CD4-positive, alpha-beta T cell treated with Interleukin-4 for 4 hours (primary cell): ENCODE results near the gene FGD2.

Experiments used
- DNase-seq: peaks from one replicate; pipeline ENCODE4 v3.0.0-alpha.2; 2020

The FGD2 gene

GRCh38 chr6:37005061-37005810 is at the start of gene FGD2:
Gene FGD2, plus strand, starts transcription at chr6:37005655. Its CDS starts 163 bp downstream, at chr6:37005818.
- DNase-seq = no peak

DNA sequence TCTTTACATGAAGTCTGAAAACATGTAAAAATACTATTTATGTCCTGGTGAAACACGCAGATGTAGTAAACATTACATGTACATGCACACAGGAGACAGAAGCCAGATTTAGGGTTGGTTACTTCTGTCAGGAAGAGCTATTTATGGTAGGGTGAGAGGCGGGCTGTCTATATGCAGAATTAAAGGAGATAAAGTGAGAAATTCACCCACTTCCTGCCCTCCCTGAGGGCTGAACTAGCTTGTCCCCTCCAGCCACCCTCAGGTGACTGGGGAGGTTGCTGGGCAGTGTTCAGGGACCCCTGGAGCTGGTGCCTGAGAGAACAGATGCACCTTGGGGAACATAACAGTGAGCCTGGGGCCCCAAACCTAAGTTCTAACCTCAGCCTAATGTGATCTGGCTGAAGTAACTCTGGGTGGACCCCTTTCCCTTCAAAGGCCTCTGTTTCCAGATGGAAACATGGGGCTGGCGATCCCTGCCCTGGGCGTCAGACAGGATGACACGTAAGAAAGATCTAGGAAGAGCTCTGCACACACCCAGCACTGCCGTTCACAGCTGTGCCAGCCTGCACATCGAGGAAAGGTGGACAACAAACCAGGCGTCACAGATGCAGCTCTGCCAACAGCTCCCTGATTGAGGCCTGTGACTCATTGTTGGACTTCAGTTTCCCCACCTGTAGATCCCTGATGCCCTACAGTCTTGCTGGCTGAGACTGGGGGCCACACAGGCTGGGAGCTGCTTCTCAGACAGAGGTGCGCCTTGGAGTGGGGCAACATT is 49.6 kb upstream of the FGD2 start:
- no peak for DNase-seq

DNA sequence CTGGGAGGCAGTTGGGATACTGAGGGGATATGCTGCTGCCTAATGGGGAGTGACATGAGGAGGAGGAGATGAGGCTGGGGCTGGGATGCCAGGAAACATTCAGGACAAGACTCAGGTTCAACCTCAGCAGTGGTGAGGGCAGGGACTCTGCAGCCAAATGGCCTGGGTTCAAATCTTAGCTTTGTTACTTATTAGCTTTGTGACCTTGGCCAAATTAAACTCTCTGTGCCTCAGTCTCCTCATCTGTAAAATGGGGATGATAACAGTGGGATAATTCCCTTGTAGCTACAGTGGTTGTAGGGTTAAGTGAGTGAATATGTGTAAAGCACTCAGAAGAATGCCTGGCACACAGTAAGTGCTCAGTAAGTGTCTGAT is 49.0 kb upstream of the FGD2 start:
- DNase-seq = no peak

DNA sequence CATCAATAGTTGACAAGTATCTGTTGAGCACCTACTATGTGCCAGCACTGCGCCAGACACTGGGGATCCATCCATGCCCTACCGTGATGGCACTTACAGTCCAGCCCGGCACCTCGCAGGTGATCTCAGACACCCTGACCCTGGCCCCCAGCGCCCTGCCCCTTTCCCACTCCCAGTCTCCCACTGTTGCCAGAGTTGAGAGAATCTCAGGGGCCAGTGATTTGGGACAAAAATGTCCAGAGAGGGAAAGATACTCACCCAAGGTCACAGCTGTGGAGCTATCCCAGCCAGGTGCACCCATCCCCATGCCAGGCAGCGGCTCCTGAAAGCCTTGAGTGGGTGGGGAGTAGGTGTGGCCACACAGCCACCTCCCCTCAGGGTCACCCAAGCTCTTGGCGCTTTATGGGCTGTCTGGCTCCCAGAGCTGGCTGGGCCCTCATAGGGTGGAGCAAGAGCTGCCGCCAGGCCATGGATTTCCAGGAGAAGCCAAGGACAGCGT is 47.6 kb upstream of the FGD2 start:
- no peak for DNase-seq

DNA sequence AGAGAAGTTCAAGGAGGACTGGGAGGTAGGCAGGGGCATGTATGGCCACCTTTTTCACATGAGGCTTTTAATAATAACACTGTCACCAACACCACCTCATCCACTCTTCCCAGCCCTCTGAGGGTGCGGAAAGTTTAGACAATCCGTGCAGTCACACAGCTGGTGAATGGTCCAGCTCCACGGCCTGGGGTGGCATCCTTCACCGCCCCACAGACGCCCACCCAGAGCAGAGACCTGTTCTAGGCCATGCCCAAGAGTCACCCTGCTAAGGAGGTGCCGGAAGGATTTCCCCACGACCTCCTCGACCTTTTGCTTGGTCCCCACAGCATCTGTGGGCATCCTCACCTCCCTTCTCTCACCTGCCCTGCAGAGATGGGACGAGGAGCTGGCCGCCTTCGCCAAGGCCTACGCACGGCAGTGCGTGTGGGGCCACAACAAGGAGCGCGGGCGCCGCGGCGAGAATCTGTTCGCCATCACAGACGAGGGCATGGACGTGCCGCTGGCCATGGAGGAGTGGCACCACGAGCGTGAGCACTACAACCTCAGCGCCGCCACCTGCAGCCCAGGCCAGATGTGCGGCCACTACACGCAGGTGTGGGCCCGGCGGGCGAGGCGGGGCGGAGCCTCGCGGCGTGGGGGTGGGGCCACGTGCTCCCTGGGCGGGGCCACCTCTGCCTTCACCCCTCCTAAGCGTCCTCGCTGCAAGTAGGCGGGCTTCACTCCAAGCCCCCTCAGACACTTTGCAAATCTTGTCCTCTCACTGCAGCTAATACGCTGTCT is 46.5 kb upstream of the FGD2 start:
- DNase-seq = no peak

- no peak for DNase-seq
Measured at GRCh38 chr6:36959555-36960250, 45.8 kb upstream of the FGD2 start.

- DNase-seq = no peak
Measured at GRCh38 chr6:36961441-36962435, 43.7 kb upstream of the FGD2 start.

DNA sequence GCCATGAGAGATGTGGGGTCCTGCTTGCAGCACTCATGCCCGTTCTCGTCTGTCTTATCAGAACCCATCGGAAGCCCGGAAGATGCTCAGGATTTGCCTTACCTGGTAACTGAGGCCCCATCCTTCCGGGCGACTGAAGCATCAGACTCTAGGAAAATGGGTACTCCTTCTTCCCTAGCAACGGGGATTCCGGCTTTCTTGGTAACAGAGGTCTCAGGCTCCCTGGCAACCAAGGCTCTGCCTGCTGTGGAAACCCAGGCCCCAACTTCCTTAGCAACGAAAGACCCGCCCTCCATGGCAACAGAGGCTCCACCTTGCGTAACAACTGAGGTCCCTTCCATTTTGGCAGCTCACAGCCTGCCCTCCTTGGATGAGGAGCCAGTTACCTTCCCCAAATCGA is 42.6 kb upstream of the FGD2 start:
- DNase-seq = peak; percentile 90

DNA sequence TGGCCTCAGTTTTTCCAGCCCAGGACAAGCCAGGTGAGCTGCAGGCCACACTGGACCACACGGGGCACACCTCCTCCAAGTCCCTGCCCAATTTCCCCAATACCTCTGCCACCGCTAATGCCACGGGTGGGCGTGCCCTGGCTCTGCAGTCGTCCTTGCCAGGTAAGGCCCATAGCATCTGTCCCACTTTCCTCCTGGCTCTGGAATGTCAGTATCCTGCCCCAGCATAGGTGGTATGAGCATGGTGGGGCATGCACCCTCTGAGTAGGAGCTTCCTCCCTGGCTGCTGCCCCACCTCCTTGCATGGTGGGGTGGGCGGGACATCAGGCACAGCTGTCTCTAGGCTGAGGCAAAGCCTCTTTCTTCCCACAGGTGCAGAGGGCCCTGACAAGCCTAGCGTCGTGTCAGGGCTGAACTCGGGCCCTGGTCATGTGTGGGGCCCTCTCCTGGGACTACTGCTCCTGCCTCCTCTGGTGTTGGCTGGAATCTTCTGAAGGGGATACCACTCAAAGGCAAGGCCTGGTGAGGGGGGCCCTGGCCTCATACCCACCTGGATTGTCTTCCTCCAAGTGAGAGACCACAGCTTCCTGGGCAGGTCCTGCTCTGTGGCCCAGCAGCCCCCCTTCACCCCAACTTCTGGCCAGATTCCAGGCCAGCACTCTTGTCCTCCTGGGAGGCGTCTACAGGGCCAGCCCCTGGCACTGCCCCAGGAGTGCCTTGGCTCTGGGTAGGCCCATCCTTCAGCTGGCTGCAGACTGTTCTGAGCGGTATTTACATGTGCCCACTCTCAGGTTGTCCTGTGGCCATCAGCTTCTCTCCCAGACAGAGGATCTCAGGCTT is 41.8 kb upstream of the FGD2 start:
- DNase-seq = peak; percentile 55

DNA sequence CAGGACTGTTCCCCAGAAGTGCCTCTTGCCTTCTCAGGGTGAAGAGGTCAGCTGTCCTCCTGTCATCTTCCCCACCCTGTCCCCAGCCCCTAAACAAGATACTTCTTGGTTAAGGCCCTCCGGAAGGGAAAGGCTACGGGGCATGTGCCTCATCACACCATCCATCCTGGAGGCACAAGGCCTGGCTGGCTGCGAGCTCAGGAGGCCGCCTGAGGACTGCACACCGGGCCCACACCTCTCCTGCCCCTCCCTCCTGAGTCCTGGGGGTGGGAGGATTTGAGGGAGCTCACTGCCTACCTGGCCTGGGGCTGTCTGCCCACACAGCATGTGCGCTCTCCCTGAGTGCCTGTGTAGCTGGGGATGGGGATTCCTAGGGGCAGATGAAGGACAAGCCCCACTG is 41.1 kb upstream of the FGD2 start:
- no peak for DNase-seq

DNA sequence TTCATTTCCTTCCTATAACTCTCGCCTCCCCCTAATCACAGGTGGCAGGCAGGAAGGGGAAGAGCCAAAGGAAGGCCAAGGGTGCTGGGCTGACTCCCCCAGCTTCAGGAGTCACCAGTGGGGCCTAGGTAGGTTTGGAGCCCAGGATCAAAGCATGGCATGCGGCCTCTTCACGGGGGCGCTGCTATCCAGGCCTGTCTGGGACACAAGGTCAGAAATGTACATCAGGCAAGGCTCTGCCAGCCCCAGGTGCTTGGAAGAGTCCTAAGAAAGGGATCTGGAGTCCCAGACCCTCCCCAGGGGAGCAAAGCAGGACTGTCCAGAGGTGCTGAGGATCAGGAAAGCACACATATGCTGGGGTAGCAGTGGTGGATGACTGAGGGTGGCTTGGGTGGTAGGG is 40.5 kb upstream of the FGD2 start:
- DNase-seq = no peak

DNA sequence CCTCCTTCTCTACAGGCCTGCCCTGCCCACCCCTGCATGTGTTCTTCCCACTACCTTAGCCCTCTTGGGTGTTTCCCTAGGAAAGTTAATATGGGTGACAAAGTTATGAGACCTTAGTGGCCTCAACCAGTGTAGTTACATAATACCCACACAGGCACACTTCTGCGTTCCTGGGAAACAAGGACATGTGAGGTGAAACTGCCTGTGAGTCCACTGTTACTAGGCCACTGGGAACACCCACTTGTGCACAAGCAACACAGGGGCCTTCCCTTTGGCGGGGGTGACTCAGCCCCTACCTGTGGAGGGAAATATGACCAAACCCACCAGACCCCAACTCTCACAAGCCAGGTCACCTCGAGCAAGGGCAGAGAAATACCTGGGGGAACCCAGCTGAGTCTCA is 38.2 kb upstream of the FGD2 start:
- no peak for DNase-seq

DNA sequence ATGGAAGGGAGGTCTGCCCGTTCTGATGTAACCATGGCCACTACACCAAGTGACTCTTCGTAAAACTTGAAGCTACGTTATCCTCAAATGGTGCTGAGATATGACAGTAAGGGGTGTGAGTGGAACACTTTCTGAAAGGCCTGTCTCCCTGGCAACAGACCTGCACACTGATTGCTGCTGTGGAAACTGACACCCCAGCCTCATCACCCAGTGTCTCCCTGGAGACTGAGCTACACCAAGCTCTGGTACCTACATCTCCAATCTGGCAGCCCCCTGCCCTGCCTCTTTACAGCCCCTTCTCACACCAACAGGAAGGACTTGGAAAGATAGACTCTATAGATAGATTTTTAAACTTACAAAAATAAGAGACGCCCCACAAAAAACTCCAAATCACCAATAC is 37.7 kb upstream of the FGD2 start:
- DNase-seq = no peak

GRCh38 chr6:36968266-36968977 is 37.0 kb upstream of the FGD2 start:
- no peak for DNase-seq

DNA sequence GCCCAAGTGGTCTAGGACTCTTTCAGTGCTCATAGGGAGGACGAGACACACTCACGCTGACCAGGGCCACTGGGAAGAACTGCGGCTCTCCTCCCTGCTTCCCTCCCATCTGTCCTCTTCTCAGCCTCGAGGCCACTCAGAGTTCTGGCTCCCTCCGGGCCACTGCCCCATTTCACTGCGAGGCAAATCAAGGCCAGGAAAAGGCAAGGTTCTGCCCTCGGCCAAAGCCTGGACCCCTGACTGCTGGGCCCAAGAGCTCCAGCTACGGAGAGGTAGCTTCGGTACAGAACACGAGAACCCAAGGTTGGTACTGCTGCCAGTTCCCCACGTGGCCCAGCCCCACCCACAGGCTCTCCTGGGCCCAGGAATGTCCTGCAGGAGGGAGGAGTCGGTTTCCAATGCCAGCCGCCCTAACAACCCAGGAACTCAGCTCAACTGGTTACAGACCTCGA is 36.2 kb upstream of the FGD2 start:
- no peak for DNase-seq

DNA sequence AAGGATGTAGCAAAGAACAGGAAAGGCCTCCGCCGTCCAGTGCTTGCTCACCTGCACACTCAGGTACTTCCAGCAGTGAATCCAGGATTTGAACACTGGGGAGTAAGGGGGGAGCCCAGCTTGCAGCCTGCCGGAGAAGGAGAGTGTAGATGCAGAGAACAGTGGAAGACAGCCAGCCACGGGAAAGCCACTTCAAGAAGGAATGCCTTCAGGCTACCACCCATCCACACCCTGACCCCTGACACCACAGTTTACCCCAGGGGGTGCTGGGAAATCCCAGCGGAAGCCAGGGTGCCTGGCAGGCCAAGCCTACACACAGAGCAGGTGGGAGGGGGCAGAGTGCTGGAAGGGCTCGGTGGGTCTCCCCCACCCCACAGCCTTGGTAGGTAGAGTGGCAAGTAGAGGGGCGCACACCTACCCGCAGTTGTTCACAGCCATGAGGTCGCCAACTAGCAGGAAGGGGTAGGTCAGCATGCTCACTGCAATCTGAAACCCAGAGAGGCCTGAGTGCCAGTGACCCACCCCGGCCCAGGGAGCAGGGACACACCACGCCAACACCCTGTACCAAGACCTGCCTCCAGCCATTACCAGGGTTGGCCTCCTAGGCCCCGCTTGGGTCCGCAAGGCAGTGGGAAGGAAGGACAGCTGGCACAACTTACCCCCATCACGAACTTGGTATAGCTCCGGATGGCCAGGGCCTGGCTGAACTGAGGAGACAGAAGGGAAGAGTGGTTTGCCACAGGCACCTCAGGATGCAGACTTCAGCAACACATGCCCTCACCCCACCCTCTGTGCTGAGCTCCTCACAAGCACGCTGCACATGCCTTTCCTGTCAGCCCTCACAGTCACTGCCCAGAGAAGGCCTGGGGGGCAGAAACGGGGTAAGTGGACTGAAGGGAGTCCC is 35.2 kb upstream of the FGD2 start:
- DNase-seq = no peak

DNA sequence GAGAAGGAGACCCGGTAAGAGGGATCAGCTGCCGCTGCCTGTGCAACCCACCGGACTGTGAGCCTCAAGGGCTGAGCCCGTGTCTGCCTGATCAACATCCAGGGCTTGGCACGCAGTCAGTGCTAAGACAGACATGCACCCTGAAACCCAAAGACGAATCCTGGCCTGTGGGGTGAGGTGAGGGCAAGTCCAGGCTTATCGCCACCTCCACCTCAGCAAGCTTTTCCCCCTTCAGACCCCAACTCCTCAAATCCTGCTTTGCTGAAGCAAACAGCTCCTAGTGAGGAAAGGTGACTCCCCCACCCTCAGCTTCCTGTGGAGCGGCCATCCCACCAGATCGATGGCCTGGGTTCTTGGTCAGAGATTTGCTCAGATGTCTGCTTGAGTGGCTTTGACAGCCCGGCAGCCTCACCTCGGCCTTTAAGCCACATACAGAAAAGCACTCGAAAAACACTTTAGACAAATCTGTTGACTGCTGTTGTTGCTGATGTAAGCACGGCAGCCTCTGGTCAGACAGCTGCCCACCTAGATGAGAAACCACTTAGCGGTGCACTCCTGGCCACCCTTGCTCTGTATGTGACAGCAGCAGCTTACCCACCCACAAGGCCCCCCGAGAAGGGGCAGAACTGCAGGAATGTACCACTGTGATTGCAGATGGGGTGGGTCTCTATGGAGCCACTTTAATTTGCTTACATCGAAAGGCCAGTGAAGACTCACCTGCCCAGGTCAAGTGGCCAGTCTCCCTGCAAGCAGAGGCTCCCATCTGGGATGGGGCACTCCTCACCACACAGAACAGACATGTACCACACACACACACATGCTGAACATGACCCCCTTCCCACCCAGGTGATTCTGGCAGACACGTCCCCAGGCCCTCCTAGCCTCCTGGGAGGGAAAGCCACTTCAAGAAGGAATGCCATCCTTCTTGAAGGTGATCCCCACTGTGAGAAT is 34.3 kb upstream of the FGD2 start:
- no peak for DNase-seq
